Esophagus muscularis mucosa (tissue), 3 donors: ENCODE data around the gene NRSN2.

Experiments
- POLR2A ChIP-seq: fragments of 450-650 bp; IDR thresholded peaks from one replicate; pipeline ENCODE4 v1.6.1; 2017; ENCODE audit warnings: antibody characterized with exemption, moderate library complexity, mild to moderate bottlenecking, low read depth
- POLR2AphosphoS5 ChIP-seq, 2 donors: sonication (generic); formaldehyde crosslinking; IDR thresholded peaks; one replicate each; pipeline ENCODE4 v1.6.1; 2017; ENCODE audit warnings: antibody characterized with exemption in 2 of 2
- TF ChIP-seq, protein P1 (sequence below), 3 experiments: fragments of 200-600 bp in 2 of 3; fragments of 450-650 bp in 1 of 3; sonication (generic) in 2 of 3; IDR thresholded peaks; one replicate each; pipeline ENCODE4 v1.5.1; 2017 to 2019; ENCODE audit warnings: antibody characterized with exemption in 3 of 3, mild to moderate bottlenecking in 2 of 3, moderate library complexity in 1 of 3

DNA sequence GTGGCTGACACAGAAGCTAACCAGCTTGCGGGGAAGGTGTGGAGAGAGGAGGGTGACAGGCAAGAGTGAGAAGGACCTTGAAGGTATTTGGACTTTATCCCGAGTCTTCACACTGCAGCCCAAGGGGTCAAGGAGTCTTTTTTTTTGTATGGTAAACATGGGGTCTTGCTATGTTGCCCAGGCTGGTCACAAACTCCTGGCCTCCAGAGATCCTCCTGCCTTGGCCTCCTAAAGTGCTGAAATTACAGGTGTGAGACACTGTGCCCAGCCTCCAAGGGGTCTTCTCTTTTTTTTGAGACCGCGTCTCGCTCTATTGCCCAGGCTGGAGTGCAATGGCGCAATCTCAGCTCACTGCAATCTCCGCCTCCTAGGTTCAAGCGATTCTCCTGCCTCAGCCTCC, 12.3 kb upstream of the NRSN2 start:
- TF ChIP-seq, protein P1, sequence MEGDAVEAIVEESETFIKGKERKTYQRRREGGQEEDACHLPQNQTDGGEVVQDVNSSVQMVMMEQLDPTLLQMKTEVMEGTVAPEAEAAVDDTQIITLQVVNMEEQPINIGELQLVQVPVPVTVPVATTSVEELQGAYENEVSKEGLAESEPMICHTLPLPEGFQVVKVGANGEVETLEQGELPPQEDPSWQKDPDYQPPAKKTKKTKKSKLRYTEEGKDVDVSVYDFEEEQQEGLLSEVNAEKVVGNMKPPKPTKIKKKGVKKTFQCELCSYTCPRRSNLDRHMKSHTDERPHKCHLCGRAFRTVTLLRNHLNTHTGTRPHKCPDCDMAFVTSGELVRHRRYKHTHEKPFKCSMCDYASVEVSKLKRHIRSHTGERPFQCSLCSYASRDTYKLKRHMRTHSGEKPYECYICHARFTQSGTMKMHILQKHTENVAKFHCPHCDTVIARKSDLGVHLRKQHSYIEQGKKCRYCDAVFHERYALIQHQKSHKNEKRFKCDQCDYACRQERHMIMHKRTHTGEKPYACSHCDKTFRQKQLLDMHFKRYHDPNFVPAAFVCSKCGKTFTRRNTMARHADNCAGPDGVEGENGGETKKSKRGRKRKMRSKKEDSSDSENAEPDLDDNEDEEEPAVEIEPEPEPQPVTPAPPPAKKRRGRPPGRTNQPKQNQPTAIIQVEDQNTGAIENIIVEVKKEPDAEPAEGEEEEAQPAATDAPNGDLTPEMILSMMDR (IDR thresholded peaks at IDR 0.05): no peak
- TF ChIP-seq POLR2AphosphoS5 (IDR thresholded peaks at IDR 0.05) (no peak), POLR2A (no peak)
